Suprapubic skin (tissue), 3 donors: Measurements from ENCODE around the gene SPATA33.

Experiments
- CTCF ChIP-seq, 2 donors: fragments of 200-600 bp in 1 of 2; fragments of 450-650 bp in 1 of 2; sonication (generic) in 1 of 2; IDR thresholded peaks; one replicate each; pipeline ENCODE4 v1.5.1; 2016 to 2019; ENCODE audit warnings: antibody characterized with exemption in 2 of 2, mild to moderate bottlenecking in 1 of 2, moderate library complexity in 1 of 2
- POLR2A ChIP-seq, 2 donors: fragments of 450-650 bp; IDR thresholded peaks; one replicate each; pipeline ENCODE4 v1.6.1; 2017; ENCODE audit warnings: antibody characterized with exemption in 2 of 2, mild to moderate bottlenecking in 2 of 2, moderate library complexity in 2 of 2

- TF ChIP-seq CTCF (IDR thresholded peaks at IDR 0.05) (no peak), POLR2A (IDR thresholded peaks at IDR 0.05) (no peak)
These were observed 18.3 kb upstream of the SPATA33 start for GRCh38 chr16:89639385-89639784.
